WTC11 (cell line): Measurements from ENCODE around the gene GADD45GIP1.
"Not testable (repeated sequence)": the region's sequence is repeated elsewhere in the genome, so short reads cannot be mapped to it uniquely, and the experiment has no call there.

Experiments
- E2F5 ChIP-seq: sonication (generic); formaldehyde crosslinking; IDR thresholded peaks from 2 replicates; pipeline ENCODE4 v1.8.1; 2022; ENCODE audit warnings: mild to moderate bottlenecking, moderate library complexity, missing genetic modification reagents
- ETV6 ChIP-seq: sonication (generic); formaldehyde crosslinking; IDR thresholded peaks from 2 replicates; pipeline ENCODE4 v1.8.1; 2022; ENCODE audit warnings: mild to moderate bottlenecking, missing genetic modification reagents
- FOXP4 ChIP-seq: sonication (generic); formaldehyde crosslinking; IDR thresholded peaks from 2 replicates; pipeline ENCODE4 v1.8.0; 2022; ENCODE audit warnings: mild to moderate bottlenecking, missing genetic modification reagents
- JUN ChIP-seq: sonication (generic); formaldehyde crosslinking; IDR thresholded peaks from 2 replicates; pipeline ENCODE4 v1.8.0; 2023; ENCODE audit warnings: mild to moderate bottlenecking, missing genetic modification reagents
- PRDM15 ChIP-seq: sonication (generic); formaldehyde crosslinking; IDR thresholded peaks from 2 replicates; pipeline ENCODE4 v1.8.0; 2022; ENCODE audit warnings: missing genetic modification reagents
- SMAD3 ChIP-seq: sonication (generic); formaldehyde crosslinking; IDR thresholded peaks from 2 replicates; pipeline ENCODE4 v1.8.0; 2022; ENCODE audit warnings: missing genetic modification reagents, mild to moderate bottlenecking, borderline replicate concordance
- TCF7 ChIP-seq: sonication (generic); formaldehyde crosslinking; IDR thresholded peaks from 2 replicates; pipeline ENCODE4 v1.8.0; 2022; ENCODE audit warnings: mild to moderate bottlenecking, low read depth, missing genetic modification reagents, moderate library complexity
- TP53 ChIP-seq: sonication (generic); formaldehyde crosslinking; IDR thresholded peaks from 2 replicates; pipeline ENCODE4 v1.8.1; 2023; ENCODE audit warnings: mild to moderate bottlenecking, missing genetic modification reagents
- ZNF232 ChIP-seq: sonication (generic); formaldehyde crosslinking; IDR thresholded peaks from 2 replicates; pipeline ENCODE4 v1.8.0; 2022; ENCODE audit warnings: mild to moderate bottlenecking, missing genetic modification reagents
- TF ChIP-seq, protein P1 (sequence below): fragments of 200-600 bp; IDR thresholded peaks from 2 replicates; pipeline ENCODE4 v1.8.0; 2022; ENCODE audit warnings: antibody characterized with exemption

DNA sequence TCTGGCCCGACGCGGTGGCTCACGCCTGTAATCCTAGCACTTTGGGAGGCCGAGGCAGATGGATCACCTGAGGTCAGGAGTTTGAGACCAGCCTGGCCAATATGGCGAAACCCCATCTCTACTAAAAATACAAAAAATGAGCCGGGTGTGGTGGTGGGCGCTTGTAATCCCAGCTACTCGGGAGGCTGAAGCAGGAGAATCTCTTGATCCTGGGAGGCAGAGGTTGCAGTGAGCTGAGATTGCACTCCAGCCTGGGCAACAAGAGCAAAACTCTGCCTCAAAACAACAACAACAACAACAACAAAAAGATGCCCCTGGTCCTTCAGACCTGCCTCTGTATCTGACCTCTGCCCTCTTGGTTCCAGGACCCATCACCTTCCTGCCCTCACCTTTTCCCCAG is 1.4 kb downstream of the GADD45GIP1 start:
- not testable (repeated sequence) for TF ChIP-seq FOXP4 (CRISPR knock-in tag); PRDM15; ZNF232 (CRISPR knock-in tag); E2F5 (CRISPR knock-in tag); JUN (CRISPR knock-in tag); SMAD3 (CRISPR knock-in tag); TCF7 (CRISPR knock-in tag); TP53 (CRISPR knock-in tag); ETV6 (CRISPR knock-in tag)
- TF ChIP-seq, protein P1, sequence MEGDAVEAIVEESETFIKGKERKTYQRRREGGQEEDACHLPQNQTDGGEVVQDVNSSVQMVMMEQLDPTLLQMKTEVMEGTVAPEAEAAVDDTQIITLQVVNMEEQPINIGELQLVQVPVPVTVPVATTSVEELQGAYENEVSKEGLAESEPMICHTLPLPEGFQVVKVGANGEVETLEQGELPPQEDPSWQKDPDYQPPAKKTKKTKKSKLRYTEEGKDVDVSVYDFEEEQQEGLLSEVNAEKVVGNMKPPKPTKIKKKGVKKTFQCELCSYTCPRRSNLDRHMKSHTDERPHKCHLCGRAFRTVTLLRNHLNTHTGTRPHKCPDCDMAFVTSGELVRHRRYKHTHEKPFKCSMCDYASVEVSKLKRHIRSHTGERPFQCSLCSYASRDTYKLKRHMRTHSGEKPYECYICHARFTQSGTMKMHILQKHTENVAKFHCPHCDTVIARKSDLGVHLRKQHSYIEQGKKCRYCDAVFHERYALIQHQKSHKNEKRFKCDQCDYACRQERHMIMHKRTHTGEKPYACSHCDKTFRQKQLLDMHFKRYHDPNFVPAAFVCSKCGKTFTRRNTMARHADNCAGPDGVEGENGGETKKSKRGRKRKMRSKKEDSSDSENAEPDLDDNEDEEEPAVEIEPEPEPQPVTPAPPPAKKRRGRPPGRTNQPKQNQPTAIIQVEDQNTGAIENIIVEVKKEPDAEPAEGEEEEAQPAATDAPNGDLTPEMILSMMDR = not testable (repeated sequence)
